HUES64 (cell line): ENCODE data around the gene PARVB.

ENCODE experiments used
- H3K27ac ChIP-seq: 2 replicates; pipeline ENCODE4 v1.7.0; 2013; ENCODE audit warnings: low read depth, low read length, inconsistent platforms
- H3K27me3 ChIP-seq: 2 replicates; pipeline ENCODE4 v1.6.1; 2013; ENCODE audit warnings: mild to moderate bottlenecking, low read length; ENCODE audit not compliant: insufficient read depth
- H3K36me3 ChIP-seq: 2 replicates; pipeline ENCODE4 v1.6.1; 2013; ENCODE audit warnings: mild to moderate bottlenecking, low read length; ENCODE audit not compliant: insufficient read depth
- H3K4me1 ChIP-seq: 2 replicates; pipeline ENCODE4 v1.6.1; 2013; ENCODE audit warnings: mild to moderate bottlenecking, low read length, moderate library complexity; ENCODE audit not compliant: insufficient read depth
- H3K4me3 ChIP-seq: 2 replicates; pipeline ENCODE4 v1.5.1; 2013; ENCODE audit warnings: mild to moderate bottlenecking, low read length, moderate library complexity
- H3K9ac ChIP-seq: 2 replicates; pipeline ENCODE4 v1.6.1; 2013; ENCODE audit warnings: mild to moderate bottlenecking, low read depth, low read length
- H3K9me3 ChIP-seq: 2 replicates; pipeline ENCODE4 v1.6.1; 2013; ENCODE audit warnings: low read depth, low read length; ENCODE audit not compliant: insufficient read depth
- WGBS: fragments of 150-250, 120-280 bp; methylation state at CpG from one replicate; pipeline ENCODE4 v1.1.7; 2013; ENCODE audit warnings: missing lambda C conversion rate; 5-methylcytosine and 5-hydroxymethylcytosine counted together

The PARVB gene

DNA sequence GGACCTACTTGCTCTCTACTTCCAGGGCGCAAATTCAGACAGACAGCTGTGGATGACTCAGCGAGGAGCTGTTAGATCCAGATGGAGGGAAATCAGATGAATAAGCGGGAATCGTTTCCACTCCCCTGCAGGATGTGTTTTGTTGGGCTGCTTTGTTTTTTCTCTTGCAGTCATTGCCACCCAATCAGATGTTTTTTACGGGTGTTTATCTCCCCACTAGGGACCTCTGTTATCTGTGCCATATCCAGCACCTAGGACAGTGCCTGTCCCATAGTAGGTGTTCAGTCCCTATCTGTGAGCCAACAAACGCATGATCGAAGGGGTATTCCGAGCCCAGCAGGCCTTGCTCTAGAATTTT, 105.5 kb downstream of the PARVB start:
- 83% methylated on average over 8 of the region's 8 CpGs for WGBS
- H3K9me3 ChIP-seq = peaks cover 10% of the 10 kb centered on the region
- no peaks in the 10 kb centered on the region for H3K36me3 ChIP-seq
- peaks cover 11% of the 10 kb centered on the region; the same call in 1 of the 2 replicates for H3K4me1 ChIP-seq
- H3K27me3 ChIP-seq = no peaks in the 10 kb centered on the region
- no peak overlapping the region for H3K27ac ChIP-seq
- no peak overlapping the region for H3K4me3 ChIP-seq
- H3K9ac ChIP-seq = no peak overlapping the region

DNA sequence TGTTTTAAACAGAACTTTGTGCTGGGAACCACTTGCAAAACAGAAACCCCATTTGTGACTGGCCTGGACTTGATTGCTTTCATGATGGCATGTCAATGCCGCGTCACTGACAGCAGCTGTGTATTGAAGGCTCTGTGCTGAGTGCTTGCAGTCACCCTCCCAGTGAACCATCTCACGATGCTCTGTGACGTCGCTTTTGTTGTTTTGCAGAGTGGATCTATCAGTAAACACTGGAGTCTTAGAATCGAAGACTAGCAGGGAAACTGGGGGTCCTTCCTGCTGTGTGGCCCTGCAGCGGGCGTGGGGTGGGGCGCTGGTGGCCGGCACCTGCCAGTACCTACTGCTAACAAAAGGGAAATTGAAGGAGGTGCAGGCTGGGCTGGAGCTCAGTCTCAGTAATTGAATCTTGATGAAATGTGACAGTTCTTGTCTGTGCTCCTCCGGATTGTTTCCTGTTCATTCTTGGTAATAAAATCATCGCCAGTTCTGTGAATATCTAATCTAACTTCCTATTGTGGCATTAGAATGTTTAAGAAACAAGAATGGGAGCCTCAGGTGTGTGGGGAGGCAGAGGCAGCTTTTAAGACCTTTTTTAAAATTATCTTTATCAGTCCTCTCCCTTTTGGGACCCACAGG, 106.1 kb downstream of the PARVB start:
- Histone ChIP-seq H3K27me3 (no peaks in the 10 kb centered on the region), H3K36me3 (no peaks in the 10 kb centered on the region), H3K4me3 (no peak overlapping the region), H3K9ac (no peak overlapping the region), H3K27ac (no peak overlapping the region), H3K4me1 (peaks cover 11% of the 10 kb centered on the region; the same call in 1 of the 2 replicates), H3K9me3 (peaks cover 10% of the 10 kb centered on the region)
- WGBS = 87% methylated on average over 12 of the region's 12 CpGs

DNA sequence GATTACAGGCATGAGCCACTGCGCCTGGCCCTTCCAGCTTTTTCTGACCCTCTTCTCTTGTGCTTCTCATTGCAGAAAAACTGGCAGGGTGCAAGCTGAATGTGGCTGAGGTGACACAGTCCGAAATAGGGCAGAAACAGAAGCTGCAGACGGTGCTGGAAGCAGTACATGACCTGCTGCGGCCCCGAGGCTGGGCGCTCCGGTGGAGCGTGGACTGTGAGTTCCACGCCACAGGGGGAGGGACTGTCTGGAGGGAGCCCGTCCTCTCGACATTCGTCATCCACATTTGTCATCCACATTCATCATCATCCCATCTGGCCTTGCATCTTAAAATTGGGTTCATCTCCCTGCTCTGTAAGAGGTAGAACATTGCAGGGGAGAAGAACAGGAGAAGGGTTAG, 107.3 kb downstream of the PARVB start:
- Histone ChIP-seq H3K27ac (no peak overlapping the region), H3K27me3 (no peaks in the 10 kb centered on the region), H3K36me3 (peaks cover under 1% of the 10 kb centered on the region; the same call in 1 of the 2 replicates), H3K9me3 (peaks cover 13% of the 10 kb centered on the region), H3K4me1 (peaks cover 11% of the 10 kb centered on the region; the same call in 1 of the 2 replicates), H3K9ac (no peak overlapping the region), H3K4me3 (no peak overlapping the region)
- WGBS = 96% methylated on average over 12 of the region's 12 CpGs

DNA sequence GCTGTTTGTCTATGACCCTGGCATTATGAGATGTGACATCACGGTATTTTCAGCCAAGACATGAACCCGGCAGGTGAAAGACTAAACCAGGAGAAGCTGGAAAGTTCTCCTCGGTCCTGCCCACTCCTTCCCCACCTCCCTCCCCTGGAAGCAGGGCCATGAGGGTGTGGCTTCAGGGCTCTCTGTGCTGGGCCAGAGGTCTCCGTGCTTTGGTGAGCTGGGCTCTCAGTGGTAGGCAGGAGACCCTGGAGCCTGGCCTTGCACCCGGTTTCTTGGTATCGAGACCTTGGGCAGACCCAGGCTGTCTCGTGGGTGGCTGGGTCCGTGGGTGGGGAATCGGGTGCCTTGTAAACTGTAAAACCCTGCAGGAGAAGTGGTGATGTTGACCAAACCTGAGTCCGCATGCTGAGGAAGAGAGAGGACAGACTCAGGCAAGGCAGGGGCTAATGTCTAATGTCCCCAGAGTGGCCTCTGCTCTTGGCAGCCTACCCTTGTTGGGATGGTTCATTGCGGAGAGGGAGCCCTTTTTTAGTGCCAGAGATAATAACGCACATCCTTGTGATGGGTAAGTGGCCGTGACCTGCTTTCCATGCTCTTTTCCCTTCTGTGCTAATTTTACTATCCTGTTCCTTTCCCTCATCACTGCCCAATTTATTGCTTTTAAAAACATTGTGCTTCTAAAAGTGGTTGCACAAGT, 108.0 kb downstream of the PARVB start:
- Histone ChIP-seq H3K27me3 (no peaks in the 10 kb centered on the region), H3K4me3 (no peak overlapping the region), H3K27ac (no peak overlapping the region), H3K9ac (no peak overlapping the region), H3K36me3 (peaks cover 7% of the 10 kb centered on the region; the same call in 1 of the 2 replicates), H3K4me1 (peaks cover 11% of the 10 kb centered on the region; the same call in 1 of the 2 replicates), H3K9me3 (peaks cover 14% of the 10 kb centered on the region)
- 91% methylated on average over 13 of the region's 13 CpGs for WGBS

DNA sequence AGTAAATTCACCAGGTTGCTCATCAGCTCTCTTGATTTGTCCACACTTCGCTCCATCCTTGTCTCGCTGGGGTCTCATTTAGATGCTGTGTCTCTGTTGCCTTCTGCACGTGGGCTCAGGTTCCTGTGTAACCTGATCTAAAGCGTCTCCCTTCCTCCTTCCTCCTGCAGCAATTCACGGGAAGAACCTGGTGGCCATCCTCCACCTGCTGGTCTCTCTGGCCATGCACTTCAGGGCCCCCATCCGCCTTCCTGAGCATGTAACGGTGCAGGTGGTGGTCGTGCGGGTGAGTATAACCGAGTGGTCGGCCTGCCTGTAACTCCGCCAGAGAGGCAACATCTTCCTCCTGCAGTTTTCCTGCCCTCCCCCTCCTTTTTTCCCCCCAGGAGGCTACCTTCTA, 108.6 kb downstream of the PARVB start:
- no peak overlapping the region for H3K27ac ChIP-seq
- H3K4me1 ChIP-seq = peaks cover 11% of the 10 kb centered on the region; the same call in 1 of the 2 replicates
- H3K36me3 ChIP-seq = peaks cover 7% of the 10 kb centered on the region; the same call in 1 of the 2 replicates
- peaks cover 15% of the 10 kb centered on the region for H3K9me3 ChIP-seq
- no peaks in the 10 kb centered on the region for H3K27me3 ChIP-seq
- WGBS = 78% methylated on average over 12 of the region's 12 CpGs
- H3K4me3 ChIP-seq = no peak overlapping the region
- no peak overlapping the region for H3K9ac ChIP-seq

DNA sequence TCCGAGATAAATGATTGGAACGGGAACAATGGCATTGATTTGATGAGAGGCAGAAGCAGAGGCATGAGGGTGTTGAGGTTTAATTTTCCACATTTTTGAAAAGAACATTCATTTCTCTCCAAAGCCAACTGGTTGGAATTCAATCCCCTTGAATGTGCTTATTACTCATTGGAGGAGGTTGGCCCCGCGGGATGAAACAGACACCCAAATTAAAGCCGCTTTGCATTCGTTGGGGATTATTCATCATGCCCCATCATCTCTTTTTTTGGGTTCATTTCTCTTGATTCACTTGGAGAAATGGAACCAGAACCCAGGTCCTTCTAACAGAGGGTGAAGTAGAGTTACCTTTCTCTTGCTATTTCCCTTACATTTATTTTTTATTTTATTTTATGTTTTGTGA, 109.1 kb downstream of the PARVB start:
- WGBS = 90% methylated on average over 6 of the region's 6 CpGs
- no peak overlapping the region for H3K9ac ChIP-seq
- peaks cover 7% of the 10 kb centered on the region; the same call in 1 of the 2 replicates for H3K36me3 ChIP-seq
- peaks cover 18% of the 10 kb centered on the region for H3K9me3 ChIP-seq
- no peaks in the 10 kb centered on the region for H3K27me3 ChIP-seq
- H3K4me3 ChIP-seq = no peak overlapping the region
- H3K4me1 ChIP-seq = peaks cover 11% of the 10 kb centered on the region; the same call in 1 of the 2 replicates
- no peak overlapping the region for H3K27ac ChIP-seq

DNA sequence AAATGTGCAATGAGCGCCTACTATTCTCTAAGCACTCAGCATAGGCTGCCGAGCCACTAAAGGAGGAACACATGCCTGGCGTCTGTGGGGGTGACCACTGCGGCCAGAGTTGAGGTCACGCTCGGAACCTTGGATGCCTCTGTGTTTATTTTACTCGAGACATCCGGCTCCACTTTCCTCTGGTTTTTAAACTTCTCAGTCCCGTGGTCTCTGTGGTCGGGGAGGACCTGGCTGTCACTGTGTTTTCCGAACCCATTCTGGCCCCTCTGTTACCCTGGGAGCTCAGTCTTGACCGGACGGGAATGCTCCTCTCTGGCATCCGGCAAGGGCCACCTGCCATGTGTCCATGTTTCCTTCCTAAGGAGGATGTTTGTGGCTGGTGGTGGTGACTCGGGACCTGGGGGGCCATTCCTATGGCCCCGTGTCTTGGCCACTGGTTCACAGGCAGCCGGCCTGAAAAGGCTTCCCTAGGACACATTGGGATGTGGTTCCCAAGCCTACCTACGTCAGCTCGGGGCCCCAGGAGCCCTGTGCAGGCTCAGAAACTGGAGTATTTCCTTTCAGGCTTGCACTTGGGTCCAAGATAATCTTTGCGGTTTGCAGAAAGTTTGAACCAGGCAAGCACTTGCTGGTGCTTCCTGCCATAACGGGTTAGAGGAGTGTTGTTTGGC, 109.9 kb downstream of the PARVB start:
- H3K27me3 ChIP-seq = no peaks in the 10 kb centered on the region
- WGBS = 92% methylated on average over 21 of the region's 21 CpGs
- peaks cover 11% of the 10 kb centered on the region; the same call in 1 of the 2 replicates for H3K4me1 ChIP-seq
- no peak overlapping the region for H3K27ac ChIP-seq
- H3K4me3 ChIP-seq = no peak overlapping the region
- H3K9me3 ChIP-seq = peaks cover 18% of the 10 kb centered on the region
- no peak overlapping the region for H3K9ac ChIP-seq
- H3K36me3 ChIP-seq = peaks cover 7% of the 10 kb centered on the region; the same call in 1 of the 2 replicates

DNA sequence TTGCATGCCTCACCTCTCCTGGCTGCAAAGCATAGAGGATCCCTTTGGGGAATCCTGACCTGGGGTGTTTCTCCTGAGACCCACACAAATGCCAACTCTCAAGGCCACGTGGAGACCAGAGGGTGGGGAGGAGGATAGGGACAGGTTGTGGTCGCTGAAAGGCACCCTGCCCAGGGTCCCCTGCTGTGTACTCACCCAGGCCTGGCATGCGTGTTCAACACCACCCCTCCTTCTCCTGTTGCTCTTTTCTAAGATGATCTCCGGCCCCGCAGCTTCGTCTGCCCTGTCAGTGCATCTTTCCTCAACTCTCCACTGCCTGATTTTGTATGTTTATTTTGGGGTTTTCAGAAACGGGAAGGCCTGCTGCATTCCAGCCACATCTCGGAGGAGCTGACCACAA, 112.0 kb downstream of the PARVB start:
- Histone ChIP-seq H3K36me3 (peaks cover 7% of the 10 kb centered on the region; the same call in 1 of the 2 replicates), H3K4me1 (peaks cover 11% of the 10 kb centered on the region; the same call in 1 of the 2 replicates), H3K27ac (no peak overlapping the region), H3K27me3 (no peaks in the 10 kb centered on the region), H3K4me3 (no peak overlapping the region), H3K9me3 (peaks cover 18% of the 10 kb centered on the region), H3K9ac (no peak overlapping the region)
- WGBS = 94% methylated on average over 7 of the region's 8 CpGs

DNA sequence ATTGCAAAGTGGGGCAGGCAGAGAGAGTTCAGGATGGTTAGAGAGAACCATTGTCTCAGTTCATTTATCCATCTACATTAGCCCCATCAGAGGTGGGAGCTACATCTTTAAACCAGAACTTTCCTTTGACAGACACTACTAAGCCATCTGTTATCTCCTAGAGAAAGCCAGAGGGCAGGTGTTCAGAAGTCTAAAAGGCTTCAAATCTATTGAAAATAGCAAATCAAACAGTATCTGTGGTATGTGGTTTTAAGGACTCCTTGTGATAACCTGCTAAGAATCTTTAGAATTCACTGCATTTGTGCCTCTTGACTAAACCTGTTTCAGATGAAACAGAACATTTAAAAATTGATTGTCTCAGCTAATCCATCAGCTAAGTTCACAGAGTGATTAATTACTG, 112.7 kb downstream of the PARVB start:
- H3K36me3 ChIP-seq = peaks cover 7% of the 10 kb centered on the region; the same call in 1 of the 2 replicates
- peaks cover 18% of the 10 kb centered on the region for H3K9me3 ChIP-seq
- no peaks in the 10 kb centered on the region for H3K27me3 ChIP-seq

DNA sequence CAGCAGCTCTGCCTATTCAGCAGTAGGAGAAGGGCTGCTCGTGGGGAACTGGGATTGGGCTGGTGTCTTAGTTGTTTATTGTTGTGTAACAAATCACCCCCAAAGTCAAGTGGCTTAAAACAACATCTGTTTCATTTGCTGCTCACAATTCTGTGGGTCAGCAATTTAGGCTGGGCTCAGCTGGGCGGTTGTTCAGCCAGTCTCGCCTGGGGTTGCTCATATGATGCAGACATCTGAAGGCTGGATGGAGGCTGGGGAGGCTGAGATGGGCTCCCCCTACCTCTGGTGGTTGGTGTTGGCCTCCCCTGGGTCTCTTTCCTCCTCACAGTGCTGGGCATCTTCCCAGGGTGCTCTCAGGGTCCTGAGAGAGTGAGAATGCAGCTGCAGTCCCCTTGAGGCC, 113.3 kb downstream of the PARVB start:
- no peak overlapping the region for H3K4me3 ChIP-seq
- peaks cover 7% of the 10 kb centered on the region; the same call in 1 of the 2 replicates for H3K4me1 ChIP-seq
- H3K27me3 ChIP-seq = no peaks in the 10 kb centered on the region
- H3K27ac ChIP-seq = no peak overlapping the region
- peaks cover 7% of the 10 kb centered on the region; the same call in 1 of the 2 replicates for H3K36me3 ChIP-seq
- no peak overlapping the region for H3K9ac ChIP-seq
- peaks cover 18% of the 10 kb centered on the region for H3K9me3 ChIP-seq
- WGBS = 94% methylated on average over 3 of the region's 3 CpGs

More for the DNA sequence above, 112.7 kb downstream of the PARVB start:
- Histone ChIP-seq H3K27ac (no peak overlapping the region), H3K4me1 (peaks cover 11% of the 10 kb centered on the region; the same call in 1 of the 2 replicates), H3K4me3 (no peak overlapping the region), H3K9ac (no peak overlapping the region)

DNA sequence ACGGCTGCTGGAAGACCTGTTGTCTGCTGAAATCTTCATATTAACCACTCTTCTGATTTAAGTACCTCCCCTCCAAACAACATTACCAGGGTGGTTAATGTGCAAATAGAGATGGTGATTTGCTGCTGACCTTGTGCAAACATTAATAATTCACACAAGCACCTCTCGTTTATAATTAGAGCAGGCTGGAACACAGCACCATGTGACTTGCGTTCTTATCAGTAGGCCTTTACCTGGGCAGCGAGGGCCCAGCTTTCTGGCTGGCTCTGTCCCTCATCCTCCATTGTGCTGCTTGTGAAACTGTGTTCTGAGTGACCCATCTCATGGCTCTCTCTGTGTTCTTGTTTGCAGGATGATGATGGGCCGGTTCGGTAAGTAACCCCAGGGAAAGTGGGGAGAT, 115.7 kb downstream of the PARVB start:
- H3K36me3 ChIP-seq = peaks cover 7% of the 10 kb centered on the region; the same call in 1 of the 2 replicates
- H3K27me3 ChIP-seq = no peaks in the 10 kb centered on the region
- 94% methylated on average over 6 of the region's 6 CpGs for WGBS
- no peak overlapping the region for H3K4me3 ChIP-seq
- H3K4me1 ChIP-seq = peaks cover 5% of the 10 kb centered on the region; the same call in 1 of the 2 replicates
- no peak overlapping the region for H3K27ac ChIP-seq
- no peak overlapping the region for H3K9ac ChIP-seq
- peaks cover 18% of the 10 kb centered on the region for H3K9me3 ChIP-seq
